Mesenchymal stem cell (in vitro differentiated cells and primary cell): ENCODE data around the gene TMEM127.

Experiments used
- DNase-seq: peaks from one replicate; pipeline ENCODE4 v3.0.0-alpha.2; 2013
- H2AFZ ChIP-seq: one replicate; pipeline ENCODE4 v1.6.1; 2013; ENCODE audit warnings: low read depth, mild to moderate bottlenecking, control low read depth, inconsistent platforms, low read length, moderate library complexity
- H2AK5ac ChIP-seq: 2 replicates; pipeline ENCODE4 v1.6.1; 2013; ENCODE audit warnings: low read length, moderate library complexity, mild to moderate bottlenecking, inconsistent platforms; ENCODE audit not compliant: severe bottlenecking
- H2BK120ac ChIP-seq: one replicate; pipeline ENCODE4 v1.6.1; 2013; ENCODE audit warnings: low read depth, mild to moderate bottlenecking, inconsistent platforms, low read length, moderate library complexity
- H2BK12ac ChIP-seq, 2 experiments: one replicate each; pipeline ENCODE4 v1.6.1; 2013; ENCODE audit warnings: inconsistent platforms in 2 of 2, low read length in 2 of 2, mild to moderate bottlenecking in 2 of 2, moderate library complexity in 2 of 2, control low read depth in 1 of 2
- H2BK15ac ChIP-seq: one replicate; pipeline ENCODE4 v1.6.1; 2013; ENCODE audit warnings: mild to moderate bottlenecking, low read depth, inconsistent platforms; ENCODE audit not compliant: poor library complexity, severe bottlenecking
- H2BK5ac ChIP-seq: 2 replicates; pipeline ENCODE4 v1.6.1; 2013; ENCODE audit warnings: low read depth, mild to moderate bottlenecking, low read length, control low read depth, inconsistent platforms; ENCODE audit not compliant: poor library complexity, severe bottlenecking
- H3K14ac ChIP-seq, 2 experiments: one replicate each; pipeline ENCODE4 v1.6.1; 2013; ENCODE audit warnings: inconsistent platforms in 2 of 2, low read length in 2 of 2, control low read depth in 1 of 2, mild to moderate bottlenecking in 1 of 2, moderate library complexity in 1 of 2
- H3K18ac ChIP-seq, 2 experiments: one replicate each; pipeline ENCODE4 v1.6.1; 2013; ENCODE audit warnings: inconsistent platforms in 2 of 2, low read length in 2 of 2, control low read depth in 1 of 2, low read depth in 1 of 2, mild to moderate bottlenecking in 1 of 2
- H3K23ac ChIP-seq, 2 experiments: one replicate each; pipeline ENCODE4 v1.6.1; 2013; ENCODE audit warnings: inconsistent platforms in 2 of 2, low read length in 2 of 2, mild to moderate bottlenecking in 2 of 2, moderate library complexity in 2 of 2, control low read depth in 1 of 2
- H3K27ac ChIP-seq: 2 replicates; pipeline ENCODE4 v1.5.1; 2013; ENCODE audit warnings: mild to moderate bottlenecking, moderate library complexity, low read length, control low read depth, inconsistent platforms; ENCODE audit not compliant: poor library complexity, severe bottlenecking
- H3K27me3 ChIP-seq, 2 experiments: 2 replicates each; pipeline versions ENCODE4 v1.6.1 to v1.7.0; 2013; ENCODE audit warnings: low read length in 2 of 2, mild to moderate bottlenecking in 2 of 2, moderate library complexity in 2 of 2, control low read depth in 1 of 2, inconsistent platforms in 1 of 2; ENCODE audit not compliant: control insufficient read depth in 1 of 2, insufficient read depth in 1 of 2
- H3K36me3 ChIP-seq, 2 experiments: 2 replicates each; pipeline versions ENCODE4 v1.6.1 to v1.7.0; 2013; ENCODE audit warnings: low read length in 2 of 2, control low read depth in 1 of 2, inconsistent platforms in 1 of 2, low read depth in 1 of 2, mild to moderate bottlenecking in 1 of 2; ENCODE audit not compliant: insufficient read depth in 2 of 2, control insufficient read depth in 1 of 2
- H3K4ac ChIP-seq, 2 experiments: one replicate each; pipeline ENCODE4 v1.6.1; 2013; ENCODE audit warnings: inconsistent platforms in 2 of 2, low read length in 2 of 2, mild to moderate bottlenecking in 2 of 2, moderate library complexity in 2 of 2, control low read depth in 1 of 2, low read depth in 1 of 2
- H3K4me1 ChIP-seq: 2 replicates; pipeline ENCODE4 v1.6.1; 2013; ENCODE audit warnings: low read depth, low read length, control low read depth; ENCODE audit not compliant: control insufficient read depth, insufficient read depth
- H3K4me2 ChIP-seq: 2 replicates; pipeline ENCODE4 v1.6.1; 2013; ENCODE audit warnings: low read length, mild to moderate bottlenecking, inconsistent platforms; ENCODE audit not compliant: poor library complexity, severe bottlenecking
- H3K4me3 ChIP-seq, 2 experiments: 2 replicates each; pipeline versions ENCODE4 v1.5.1 to v1.7.0; 2013; ENCODE audit warnings: low read length in 2 of 2, mild to moderate bottlenecking in 2 of 2, control low read depth in 1 of 2, low read depth in 1 of 2; ENCODE audit not compliant: insufficient read depth in 1 of 2
- H3K79me1 ChIP-seq: replicated peaks from 2 replicates; pipeline ENCODE4 v1.6.1; 2013; ENCODE audit warnings: mild to moderate bottlenecking, control low read depth, low read length, inconsistent platforms; ENCODE audit not compliant: poor library complexity, severe bottlenecking
- H3K9ac ChIP-seq: 2 replicates; pipeline ENCODE4 v1.7.0; 2013; ENCODE audit warnings: mild to moderate bottlenecking, low read length, moderate library complexity
- H3K9me3 ChIP-seq: 2 replicates; pipeline ENCODE4 v1.7.0; 2013; ENCODE audit warnings: mild to moderate bottlenecking, low read length; ENCODE audit not compliant: control insufficient read depth
- H4K8ac ChIP-seq: one replicate; pipeline ENCODE4 v1.6.1; 2013; ENCODE audit warnings: inconsistent platforms, mild to moderate bottlenecking, low read length, moderate library complexity
- H4K91ac ChIP-seq: one replicate; pipeline ENCODE4 v1.6.1; 2013; ENCODE audit warnings: mild to moderate bottlenecking, low read length, inconsistent platforms
- WGBS: methylation state at CpG from one replicate; pipeline ENCODE4 v1.1.7; 2013; ENCODE audit warnings: mixed read lengths; 5-methylcytosine and 5-hydroxymethylcytosine counted together

The TMEM127 gene

DNA sequence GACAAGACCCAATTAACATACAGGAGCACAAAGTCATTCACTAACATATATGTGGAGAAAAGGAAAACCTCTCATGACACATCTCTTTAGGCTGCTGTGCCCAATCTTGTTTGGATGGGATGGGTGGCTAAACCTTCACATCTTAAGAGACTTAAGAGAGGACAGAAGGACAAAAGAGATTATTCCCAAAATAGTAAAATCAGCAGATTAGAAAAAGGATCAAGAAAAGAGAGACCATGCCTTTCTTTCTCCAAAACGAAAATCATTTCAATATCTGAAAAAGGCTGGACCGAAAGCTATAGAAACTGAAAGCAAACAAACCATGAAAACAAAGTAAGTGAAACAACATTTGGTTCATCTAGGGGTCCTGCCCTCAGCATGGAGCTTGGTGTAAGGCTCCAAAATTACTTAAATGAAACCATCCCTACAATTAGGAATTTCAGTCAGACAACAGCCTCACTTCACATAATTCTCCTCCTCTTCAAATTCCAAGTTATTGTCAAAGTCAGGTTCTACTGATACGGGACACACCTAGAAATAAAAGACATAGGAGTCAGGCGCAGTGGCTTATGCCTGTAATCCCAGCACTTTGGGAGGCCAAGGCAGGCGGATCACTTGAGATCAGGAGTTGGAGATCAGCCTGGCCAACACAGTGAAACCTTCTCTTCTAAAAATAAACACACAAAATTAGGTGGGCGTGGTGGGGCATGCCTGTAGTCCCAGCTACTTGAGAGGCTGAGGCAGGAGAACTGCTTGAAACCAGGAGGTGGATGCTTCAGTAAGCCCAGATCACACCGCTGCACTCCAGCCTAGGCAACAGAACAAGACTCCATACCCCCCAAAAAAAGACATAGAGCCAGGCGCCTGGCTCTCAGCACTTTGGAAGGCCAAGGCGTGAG is 62.4 kb downstream of the TMEM127 start:
- H2AFZ ChIP-seq, result no peak overlapping the region
- no peak overlapping the region for H3K14ac ChIP-seq
- no peak overlapping the region for H2BK5ac ChIP-seq
- WGBS, result 94% methylated on average over 9 of the region's 9 CpGs
- no peak overlapping the region for H3K4ac ChIP-seq
- H2BK15ac ChIP-seq, result no peak overlapping the region
- H2BK12ac ChIP-seq, result no peak overlapping the region
- no peaks in the 10 kb centered on the region for H3K36me3 ChIP-seq
- no peak overlapping the region for H3K18ac ChIP-seq
- H3K79me1 ChIP-seq, result no peaks in the 10 kb centered on the region
- peak overlapping the region in 1 of 2 experiments; percentile 41 for H3K4me3 ChIP-seq
- no peak overlapping the region for H3K27ac ChIP-seq
- peaks cover 9% of the 10 kb centered on the region for H3K4me1 ChIP-seq
- no peak overlapping the region for H2AK5ac ChIP-seq
- no peak overlapping the region for H2BK120ac ChIP-seq
- no peak overlapping the region for H4K8ac ChIP-seq
- no peak for DNase-seq
- H4K91ac ChIP-seq, result no peak overlapping the region
- peak overlapping the region; percentile 60 for H3K9ac ChIP-seq
- peak overlapping the region in 1 of 2 experiments; percentile 50 for H3K23ac ChIP-seq
- H3K4me2 ChIP-seq, result no peak overlapping the region
- no peaks in the 10 kb centered on the region for H3K9me3 ChIP-seq
- no peaks in the 10 kb centered on the region for H3K27me3 ChIP-seq

DNA sequence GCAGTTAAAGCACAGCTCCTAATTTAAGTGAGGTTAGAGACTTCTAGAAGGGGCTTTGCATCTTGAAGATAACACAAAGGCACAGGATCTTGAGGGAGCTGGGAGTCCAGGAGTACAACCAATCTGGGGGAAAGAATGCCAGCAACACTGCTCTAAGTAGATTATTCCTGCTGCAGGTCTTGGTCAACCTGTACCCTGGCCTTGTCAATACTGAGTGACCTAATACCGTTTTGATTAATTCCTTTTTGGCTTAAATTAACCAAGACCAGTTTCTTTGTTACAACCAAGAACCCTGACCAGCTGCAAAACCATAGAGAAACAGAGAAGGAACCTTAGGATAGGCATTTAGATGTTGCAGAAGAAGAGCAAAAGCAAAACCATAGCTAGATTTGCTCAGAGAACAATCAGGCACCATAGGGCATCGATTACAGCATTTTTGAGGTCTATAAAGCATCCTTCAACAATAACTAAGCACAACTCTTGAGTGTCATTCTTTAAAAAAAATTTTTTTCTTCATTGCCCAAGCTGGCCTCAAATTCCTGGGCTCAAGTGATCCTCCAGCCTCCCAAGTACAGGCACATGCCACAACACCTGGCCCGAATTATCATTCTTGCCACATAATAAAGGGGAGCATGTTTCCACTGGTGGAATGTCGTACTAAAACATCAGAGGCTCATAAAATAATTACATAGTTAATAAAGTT is 63.5 kb downstream of the TMEM127 start:
- Histone ChIP-seq H2BK15ac (no peak overlapping the region), H3K4me1 (peaks cover 9% of the 10 kb centered on the region), H2BK5ac (no peak overlapping the region), H2BK120ac (no peak overlapping the region), H3K14ac (no peak overlapping the region), H3K9me3 (no peaks in the 10 kb centered on the region), H2BK12ac (no peak overlapping the region), H2AK5ac (no peak overlapping the region), H3K18ac (no peak overlapping the region), H3K36me3 (no peaks in the 10 kb centered on the region), H3K27ac (no peak overlapping the region), H3K79me1 (no peaks in the 10 kb centered on the region), H3K4ac (no peak overlapping the region), H3K4me3 (no peak overlapping the region), H3K4me2 (no peak overlapping the region), H3K23ac (no peak overlapping the region), H4K8ac (no peak overlapping the region), H4K91ac (no peak overlapping the region), H3K9ac (peak overlapping the region; percentile 60), H3K27me3 (no peaks in the 10 kb centered on the region), H2AFZ (no peak overlapping the region)
- WGBS, result 88% methylated on average over 2 of the region's 4 CpGs
- DNase-seq, result no peak

GRCh38 chr2:96201338-96201737 is 64.5 kb downstream of the TMEM127 start:
- H2BK12ac ChIP-seq, result no peak overlapping the region
- H3K23ac ChIP-seq, result no peak overlapping the region
- no peak overlapping the region for H4K8ac ChIP-seq
- no peak for DNase-seq
- H3K27ac ChIP-seq, result no peak overlapping the region
- no peak overlapping the region for H3K9ac ChIP-seq
- H2BK15ac ChIP-seq, result no peak overlapping the region
- no peak overlapping the region for H2BK5ac ChIP-seq
- no peak overlapping the region for H2AFZ ChIP-seq
- H3K18ac ChIP-seq, result no peak overlapping the region
- peaks cover 13% of the 10 kb centered on the region for H3K4me1 ChIP-seq
- H3K14ac ChIP-seq, result no peak overlapping the region
- no peak overlapping the region for H3K4ac ChIP-seq
- H3K36me3 ChIP-seq, result no peaks in the 10 kb centered on the region
- 94% methylated on average over 5 of the region's 5 CpGs for WGBS
- no peaks in the 10 kb centered on the region for H3K9me3 ChIP-seq
- H2BK120ac ChIP-seq, result no peak overlapping the region
- H3K4me3 ChIP-seq, result no peak overlapping the region
- no peaks in the 10 kb centered on the region for H3K27me3 ChIP-seq
- H3K79me1 ChIP-seq, result no peaks in the 10 kb centered on the region
- no peak overlapping the region for H2AK5ac ChIP-seq
- H3K4me2 ChIP-seq, result no peak overlapping the region
- no peak overlapping the region for H4K91ac ChIP-seq

DNA sequence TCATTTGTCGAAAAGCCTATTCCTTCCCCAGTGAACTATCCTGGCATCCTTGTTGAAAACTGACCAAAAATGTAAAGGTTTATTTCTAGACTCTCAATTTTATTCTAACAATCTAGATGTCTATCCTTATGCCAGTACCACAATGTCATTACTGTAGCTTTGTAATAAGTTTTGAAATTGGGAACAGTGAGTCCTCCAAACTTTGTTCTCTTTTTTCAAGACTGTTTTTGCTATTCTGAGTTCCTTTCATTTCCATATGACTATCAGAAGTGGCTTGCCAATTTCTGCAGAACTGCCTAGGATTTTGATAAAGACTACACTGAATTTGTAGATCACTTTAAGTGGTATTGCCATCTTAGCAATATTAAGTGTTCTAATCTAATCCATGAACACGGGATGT is 66.9 kb downstream of the TMEM127 start:
- Histone ChIP-seq H3K36me3 (peaks cover 3 to 15% of the 10 kb centered on the region in 2 experiments), H2BK12ac (no peak overlapping the region), H3K4me3 (no peak overlapping the region), H3K9ac (no peak overlapping the region), H3K27me3 (no peaks in the 10 kb centered on the region), H2AFZ (no peak overlapping the region), H2BK5ac (no peak overlapping the region), H2AK5ac (no peak overlapping the region), H3K18ac (no peak overlapping the region), H3K4me2 (no peak overlapping the region), H3K14ac (no peak overlapping the region), H3K4me1 (peaks cover 19% of the 10 kb centered on the region), H4K8ac (no peak overlapping the region), H2BK15ac (no peak overlapping the region), H3K27ac (no peak overlapping the region), H4K91ac (no peak overlapping the region), H3K9me3 (no peaks in the 10 kb centered on the region), H3K23ac (no peak overlapping the region), H3K4ac (no peak overlapping the region), H3K79me1 (peaks cover 2% of the 10 kb centered on the region), H2BK120ac (no peak overlapping the region)
- no peak for DNase-seq
- WGBS, result no CpG with 5 or more reads among the region's 2 CpGs
